GM19351 (cell line): ENCODE results near the gene LARGE1.
"Not testable (repeated sequence)": the region's sequence is repeated elsewhere in the genome, so short reads cannot be mapped to it uniquely, and the experiment has no call there.

Source experiments
- ATAC-seq: cut with Tn5 transposase; IDR thresholded peaks from one replicate; pipeline ENCODE4 v1.9.1; 2021; ENCODE audit warnings: mild to moderate bottlenecking, moderate library complexity; ENCODE audit not compliant: unreplicated experiment

Gene LARGE1

DNA sequence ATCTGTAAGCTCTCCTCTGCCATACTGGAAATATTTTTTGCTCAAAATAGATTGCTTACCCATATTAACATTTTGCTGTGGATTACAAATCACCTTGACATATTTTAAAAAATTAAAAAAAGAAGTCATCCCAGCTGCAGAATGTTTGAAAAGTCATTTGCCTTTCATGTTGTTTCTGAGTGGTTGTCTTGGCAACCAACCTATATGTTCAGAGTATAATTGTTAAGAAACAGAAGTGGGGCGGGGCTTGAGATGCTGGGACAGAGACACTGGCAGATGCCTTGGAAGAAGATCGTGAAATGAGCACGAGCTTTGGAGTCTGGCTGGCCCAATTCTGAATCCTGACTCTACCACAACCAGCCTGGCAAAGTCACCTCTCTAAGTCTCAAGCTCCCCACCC, 348.2 kb downstream of the LARGE1 start:
- ATAC-seq = no peak

DNA sequence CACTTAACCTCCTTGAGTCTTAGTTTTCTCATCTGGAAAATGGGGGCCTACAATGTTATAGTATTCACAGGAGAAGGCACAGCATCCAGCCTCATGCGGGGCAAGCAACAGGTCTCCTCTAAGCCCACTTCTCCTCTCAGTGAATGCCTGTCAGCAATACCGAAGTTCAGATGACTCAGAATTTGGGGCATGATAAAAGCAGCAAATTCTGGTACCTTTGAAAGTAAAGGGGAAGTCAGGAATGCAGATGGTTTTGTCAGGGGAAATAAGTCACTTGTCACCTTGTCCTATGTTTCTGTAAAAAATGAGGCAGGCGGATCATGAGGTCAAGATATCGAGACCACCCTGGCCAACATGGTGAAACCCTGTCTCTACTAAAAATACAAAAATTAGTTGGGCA, 350.2 kb downstream of the LARGE1 start:
- no peak for ATAC-seq

DNA sequence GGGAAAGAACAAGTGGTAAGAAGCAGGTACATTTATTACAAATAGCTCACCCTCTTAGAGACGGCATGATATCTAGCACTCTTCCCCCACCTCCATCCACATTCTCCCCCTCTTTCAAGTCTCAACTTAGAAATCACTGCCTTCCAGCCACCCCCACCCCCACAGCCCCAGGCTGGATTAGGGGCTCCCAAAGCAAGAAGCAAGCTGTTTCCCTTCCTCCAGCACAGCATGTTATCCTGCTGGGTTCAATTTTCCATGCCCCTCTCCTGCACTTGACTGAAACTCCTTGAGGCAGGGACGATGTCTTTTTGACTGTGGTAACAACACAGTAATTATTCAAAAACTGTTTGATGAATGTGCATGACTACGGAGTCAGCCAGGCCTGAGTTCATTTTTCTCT, 350.7 kb downstream of the LARGE1 start:
- no peak for ATAC-seq

DNA sequence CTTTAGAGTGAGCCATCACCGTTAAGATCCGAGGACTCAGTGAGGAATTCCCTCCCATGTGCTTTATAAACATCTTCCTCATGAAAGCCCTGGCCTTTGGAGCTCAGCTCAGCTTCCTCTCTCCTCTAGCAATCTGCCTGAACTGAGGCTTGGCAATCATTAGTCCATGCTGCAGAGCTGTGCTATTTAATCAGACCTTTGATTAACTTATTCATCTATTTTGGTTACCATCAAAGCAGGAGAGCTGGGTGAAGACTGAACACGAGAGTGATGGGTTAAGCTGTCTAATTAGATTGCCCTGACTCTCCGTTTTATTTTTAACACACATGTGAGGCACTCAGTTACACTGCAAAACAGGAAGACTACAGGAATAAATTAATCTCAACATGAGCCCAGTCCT, 351.3 kb downstream of the LARGE1 start:
- ATAC-seq = no peak

DNA sequence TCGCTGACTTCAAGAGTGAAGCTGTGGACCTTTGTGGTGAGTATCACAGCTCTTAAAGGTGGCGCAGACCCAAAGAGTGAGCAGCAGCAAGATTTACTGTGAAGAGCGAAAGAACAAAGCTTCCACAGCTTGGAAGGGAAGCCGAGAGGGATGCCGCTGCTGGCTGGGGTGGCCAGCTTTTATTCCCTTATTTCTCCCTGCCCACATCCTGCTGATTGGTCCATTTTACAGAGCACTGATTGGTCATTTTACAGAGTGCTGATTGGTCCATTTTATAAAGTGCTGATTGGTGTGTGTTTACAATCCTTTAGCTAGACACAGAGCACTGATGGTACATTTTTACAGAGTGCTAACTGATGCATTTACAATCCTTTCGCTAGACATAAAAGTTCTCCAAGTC, 353.8 kb downstream of the LARGE1 start:
- ATAC-seq = not testable (repeated sequence)

DNA sequence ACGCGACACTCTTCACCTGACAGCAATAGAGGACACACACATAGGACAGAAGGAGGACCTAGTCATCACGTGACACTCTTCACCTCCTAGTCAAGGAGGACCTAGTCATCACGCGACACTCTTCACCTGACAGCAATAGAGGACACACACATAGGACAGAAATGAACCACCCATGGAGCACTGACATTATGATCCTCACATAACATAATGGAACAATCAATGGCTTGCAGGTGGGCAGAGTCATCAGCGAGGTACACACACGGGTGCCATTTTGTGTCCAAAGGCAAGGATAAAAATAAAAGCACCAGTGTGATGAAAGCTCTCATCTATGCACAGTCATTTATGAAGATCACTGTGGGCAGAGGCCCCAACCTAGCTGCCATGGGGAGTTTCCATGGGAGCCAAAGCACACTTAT, 354.7 kb downstream of the LARGE1 start:
- peak; percentile 51 for ATAC-seq

DNA sequence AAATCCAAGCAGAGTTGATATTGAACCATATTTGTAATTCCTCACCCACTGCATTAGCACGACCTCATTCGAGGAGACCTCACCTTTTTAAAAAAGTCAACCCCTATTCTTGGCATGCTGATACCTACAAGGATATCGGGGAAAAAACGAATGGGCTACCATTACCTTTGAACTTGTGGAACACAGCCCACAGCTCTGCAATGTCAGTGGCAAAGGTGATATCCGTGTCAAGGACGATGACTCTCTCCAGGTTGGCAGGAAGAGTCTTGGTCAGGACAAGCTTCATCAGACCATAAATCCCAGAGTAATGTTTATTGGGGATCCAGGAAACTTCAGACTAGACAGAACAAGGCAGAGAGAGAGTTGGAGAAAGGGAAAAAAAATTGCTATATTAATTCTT, 355.6 kb downstream of the LARGE1 start:
- no peak for ATAC-seq

DNA sequence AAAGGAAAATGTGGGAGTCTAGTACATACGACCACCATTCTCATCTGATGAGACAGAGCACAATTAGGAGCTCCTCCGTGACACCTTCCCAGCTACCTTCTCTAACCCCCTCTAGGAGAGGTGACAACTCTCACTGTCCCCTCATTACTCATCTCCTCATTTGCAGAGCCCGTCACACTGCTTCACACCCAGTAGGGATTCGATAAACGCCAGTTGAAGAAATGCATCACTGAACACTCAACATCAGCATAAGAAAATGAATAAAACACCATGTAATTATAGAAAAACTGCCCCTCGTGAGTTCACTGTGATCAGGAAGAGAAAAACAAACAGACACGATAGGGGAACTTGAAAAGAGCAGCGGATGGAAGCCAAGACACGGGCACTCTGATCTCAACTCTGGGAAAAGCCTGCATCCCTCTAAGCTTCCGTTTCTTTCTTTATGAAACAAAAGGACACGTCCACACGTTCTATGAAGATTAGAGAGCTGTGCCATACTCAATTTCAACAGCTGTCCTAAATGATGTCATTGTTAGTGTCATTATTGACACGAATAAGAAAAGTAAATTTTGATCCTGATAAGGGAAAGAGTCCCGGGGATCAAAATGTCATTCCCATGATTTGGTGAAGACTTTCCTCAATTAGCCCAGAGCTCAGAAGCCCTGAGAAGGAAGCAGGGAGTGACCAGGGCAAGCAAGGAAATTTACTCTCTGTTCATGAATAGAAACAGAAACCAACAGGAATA, 356.9 kb downstream of the LARGE1 start:
- no peak for ATAC-seq

DNA sequence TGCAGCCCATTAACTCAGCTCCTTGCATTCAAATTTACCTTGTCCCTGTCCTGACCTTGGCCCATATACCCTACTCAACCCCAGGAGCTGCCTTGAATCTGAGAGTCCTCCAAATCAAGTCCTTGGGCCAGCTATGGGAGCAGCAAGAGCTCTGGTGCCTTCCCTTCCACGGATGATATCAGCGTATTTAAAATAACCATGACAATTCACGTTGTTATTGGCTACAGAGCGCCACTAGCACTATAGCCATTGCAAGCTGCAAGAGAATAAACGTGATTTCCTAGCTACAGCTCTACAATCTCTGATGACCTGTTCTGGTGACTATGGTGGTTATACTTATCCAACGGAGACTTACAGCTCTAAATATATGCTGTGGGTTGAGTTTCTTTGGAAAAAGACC, 357.8 kb downstream of the LARGE1 start:
- ATAC-seq = no peak

DNA sequence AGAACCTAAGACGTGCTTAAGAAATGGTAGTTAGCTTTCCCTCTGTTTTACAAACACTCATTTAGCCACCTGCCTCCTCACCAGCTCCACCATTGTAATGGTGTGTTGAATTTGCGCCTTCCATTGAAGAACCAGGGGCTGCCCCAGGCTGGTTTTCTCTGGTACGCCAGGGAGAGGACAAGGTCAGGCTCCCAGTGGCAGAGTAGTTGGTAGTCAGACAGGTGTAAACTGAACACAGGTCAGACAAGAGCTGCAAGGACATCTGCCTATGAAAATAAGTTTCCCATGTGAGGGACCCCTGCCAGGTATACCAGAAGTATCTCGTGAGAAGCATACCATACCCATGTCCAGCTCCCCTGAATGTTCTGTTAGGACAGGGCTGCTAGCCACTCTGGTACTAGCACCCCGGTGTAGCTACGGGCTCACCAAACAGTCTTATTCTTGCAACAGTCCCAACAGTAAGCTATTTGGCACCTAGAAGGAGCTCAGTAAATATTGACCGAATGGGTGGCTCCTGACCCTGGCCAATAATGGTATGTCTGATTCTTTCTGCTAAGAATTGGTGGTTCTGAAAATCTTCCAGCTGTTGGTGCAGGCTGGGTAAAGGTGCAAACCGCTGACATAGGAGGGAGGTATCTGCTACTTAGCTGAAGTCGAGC, 359.0 kb downstream of the LARGE1 start:
- no peak for ATAC-seq

DNA sequence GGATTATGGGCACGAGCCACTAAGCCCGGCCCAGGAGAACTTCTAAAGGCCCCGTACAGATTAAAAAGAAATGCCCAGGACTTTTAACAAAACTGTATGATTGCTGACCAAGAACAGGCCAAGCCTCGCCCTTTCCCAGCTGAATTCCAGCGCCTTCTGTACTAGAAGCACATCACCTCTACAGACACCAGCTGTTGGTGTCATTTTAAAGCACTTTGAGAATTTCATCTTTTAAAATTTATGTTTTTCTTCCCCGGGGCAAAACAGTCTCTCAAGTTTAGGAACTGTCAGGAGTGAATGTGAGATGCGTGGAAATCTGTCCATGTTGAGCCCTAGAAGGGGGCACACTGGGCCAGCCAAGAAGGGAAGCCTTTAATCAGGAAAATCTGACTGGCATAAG, 362.4 kb downstream of the LARGE1 start:
- ATAC-seq = no peak

DNA sequence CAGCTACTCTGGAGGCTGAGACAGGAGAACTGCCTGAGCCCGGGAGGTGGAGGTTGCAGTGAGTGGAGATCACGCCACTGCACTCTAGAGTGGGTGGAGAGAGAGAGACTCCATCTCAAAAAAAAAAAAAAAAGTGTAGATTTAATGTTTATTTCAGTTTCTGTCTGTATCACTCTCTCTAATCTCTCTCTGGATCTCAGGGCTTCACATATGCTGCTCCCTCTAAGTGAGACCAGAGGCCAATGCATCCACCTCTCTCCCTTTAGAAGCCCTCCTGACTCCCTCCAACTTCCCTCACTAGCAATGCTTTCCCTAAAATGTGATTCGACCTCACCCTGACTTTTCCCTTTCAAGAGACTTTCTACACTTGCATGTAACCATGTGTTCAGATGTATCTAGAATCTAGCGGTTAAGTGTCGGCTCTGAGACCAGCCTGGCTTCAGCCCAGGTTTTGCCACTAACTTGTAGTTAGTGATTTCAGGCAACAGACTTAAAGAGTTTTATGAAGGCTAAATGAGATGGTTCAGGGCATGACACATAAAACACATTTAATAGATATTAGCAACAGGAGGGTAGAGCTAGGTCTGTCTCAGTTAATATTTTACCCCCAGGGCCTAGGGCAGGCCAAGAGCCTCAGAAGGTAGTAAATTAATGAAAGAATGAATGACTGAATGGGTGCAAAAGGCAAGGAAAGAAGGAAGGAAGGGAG, 364.3 kb downstream of the LARGE1 start:
- no peak for ATAC-seq

DNA sequence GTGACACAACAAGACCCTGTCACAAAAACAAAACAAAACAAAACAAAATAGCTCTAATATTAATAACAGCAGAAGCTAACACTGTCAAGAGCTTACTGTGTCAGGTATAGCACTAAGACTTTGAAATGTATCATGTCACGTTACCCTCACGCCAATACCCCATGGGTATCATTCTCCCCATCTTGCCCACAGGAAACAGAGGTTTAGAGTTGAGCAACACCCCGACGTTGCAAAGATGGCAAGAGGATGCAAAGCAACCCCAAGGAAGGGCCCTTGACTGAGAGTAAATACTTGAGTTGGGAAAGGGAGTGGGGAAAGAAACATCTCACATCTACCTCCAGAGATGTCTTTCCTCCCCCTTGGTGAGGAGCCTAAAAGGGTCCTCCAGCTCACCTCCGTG, 366.8 kb downstream of the LARGE1 start:
- no peak for ATAC-seq

DNA sequence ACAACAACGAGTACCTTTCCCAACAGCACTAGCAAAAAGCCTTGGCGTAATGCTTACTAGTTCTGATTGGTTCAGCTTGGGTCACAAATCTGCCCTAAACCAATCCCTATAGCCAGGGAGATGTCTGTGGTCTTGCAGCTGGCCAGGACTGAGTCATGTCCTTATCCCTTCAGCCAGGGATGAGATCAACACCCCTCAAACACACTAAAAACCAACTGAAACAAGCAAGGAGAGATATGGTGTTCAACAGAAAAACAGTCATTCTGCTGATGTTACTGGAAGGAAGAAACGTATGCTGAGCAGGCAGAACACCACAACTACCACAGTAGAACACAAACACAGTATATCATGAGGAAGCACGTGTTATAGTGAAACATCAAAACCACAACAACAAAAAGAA, 375.6 kb downstream of the LARGE1 start:
- no peak for ATAC-seq

DNA sequence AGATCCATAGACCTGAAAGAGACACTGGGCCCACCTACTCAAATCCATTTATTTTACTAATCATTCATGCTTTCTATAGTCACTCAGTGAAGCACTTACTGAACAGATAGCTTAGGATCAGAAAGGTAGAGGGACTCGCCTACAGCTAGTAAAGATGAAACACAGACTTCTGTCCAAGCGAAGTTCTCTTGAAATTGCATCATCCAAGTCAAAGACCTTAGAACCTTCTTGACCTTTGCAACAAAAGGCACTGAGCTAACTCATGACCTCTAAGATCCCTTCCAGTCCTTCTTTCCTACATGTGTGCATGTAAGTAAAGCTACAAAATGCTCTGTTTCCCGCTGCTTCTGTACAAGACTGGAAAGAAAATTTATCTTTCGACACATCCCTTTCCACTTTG, 377.6 kb downstream of the LARGE1 start:
- no peak for ATAC-seq

DNA sequence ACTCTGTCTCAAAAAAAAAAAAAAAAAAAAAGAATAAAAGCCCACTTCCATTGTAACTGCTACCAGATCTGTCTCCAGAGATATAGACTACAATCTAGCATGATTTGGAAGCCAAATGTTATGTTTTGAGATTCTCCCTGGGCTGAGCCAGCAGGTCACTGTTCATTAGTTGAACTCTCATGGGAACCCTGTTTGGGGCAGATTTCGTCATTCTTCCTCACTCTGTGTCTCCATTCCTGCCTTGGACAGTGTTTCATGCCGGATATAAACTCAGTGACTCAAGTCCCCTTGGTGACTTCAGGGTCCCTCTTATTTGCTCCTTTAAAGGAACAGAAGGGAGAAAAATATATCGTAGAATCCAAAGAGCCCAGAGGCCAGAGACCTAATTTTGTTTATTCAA, 378.1 kb downstream of the LARGE1 start:
- ATAC-seq = no peak

DNA sequence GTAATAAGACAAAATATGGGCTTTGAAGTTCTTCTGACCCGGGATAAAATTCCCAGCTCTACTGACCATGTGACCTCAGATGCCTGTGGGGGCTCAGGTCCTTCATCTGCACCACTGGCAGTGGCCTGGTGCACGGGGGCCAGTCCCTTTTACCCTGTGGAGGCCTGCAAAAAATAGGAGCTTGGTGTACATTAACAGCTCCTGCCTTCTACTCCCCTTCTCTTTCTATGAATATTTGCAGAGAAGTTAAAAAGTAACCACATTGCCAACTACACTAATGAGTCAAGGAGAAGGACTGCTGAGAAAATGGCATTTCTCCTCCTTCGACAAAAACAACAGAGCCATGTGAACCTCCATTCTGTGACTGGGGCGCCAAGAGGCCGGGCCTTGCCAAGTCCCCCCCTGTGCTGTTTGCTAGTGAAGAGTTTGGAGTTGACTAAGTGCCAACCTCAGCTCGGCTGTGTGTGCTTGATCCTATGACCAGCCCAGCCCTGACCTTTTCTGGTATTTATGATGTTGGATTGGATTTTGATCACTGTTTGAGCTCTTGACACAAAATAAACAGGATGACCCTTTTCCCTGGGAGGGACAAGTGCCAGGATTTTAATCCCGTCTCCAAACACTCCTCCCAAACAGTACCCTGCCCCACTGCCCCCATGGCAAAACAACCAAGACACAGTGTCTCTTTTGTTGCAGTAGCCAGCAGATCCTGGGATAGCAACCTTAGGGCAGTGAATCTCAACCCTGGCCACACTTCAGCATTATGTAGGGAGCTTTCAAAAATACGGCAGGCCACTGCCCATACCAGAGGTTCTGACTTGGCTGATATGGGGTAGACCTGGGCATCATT, 380.1 kb downstream of the LARGE1 start:
- ATAC-seq = no peak

DNA sequence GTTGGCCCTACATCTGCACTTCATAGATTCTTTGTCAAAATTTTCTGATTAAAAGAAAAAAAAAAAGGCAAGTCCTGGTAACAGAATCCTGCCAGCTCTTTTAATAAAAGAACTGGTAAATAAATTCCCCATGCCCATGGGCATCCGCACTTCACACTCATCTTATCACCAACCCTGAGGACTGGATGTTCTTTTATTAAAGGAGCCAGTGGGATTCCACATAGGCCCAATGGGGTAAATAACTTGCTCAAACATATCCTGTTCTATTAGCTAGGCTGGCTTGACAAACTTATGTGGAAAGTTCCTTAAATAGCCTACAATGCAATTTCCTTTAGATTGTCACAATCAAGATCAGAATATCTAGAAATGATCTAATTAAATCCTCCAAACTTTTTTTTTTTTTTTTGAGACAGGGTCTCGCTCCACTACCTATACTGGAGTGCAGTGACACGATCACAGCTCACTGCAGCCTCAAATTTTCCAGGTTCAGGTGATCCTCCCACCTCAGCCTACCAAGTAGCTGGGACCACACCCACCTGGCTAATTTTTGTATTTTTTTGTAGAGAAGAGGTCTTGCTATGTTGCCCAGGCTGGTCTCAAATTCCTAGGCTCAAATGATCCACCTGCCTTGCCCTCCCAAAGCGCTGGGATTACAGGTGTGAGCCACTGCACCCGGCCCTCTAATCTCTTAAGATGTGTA, 380.9 kb downstream of the LARGE1 start:
- no peak for ATAC-seq

DNA sequence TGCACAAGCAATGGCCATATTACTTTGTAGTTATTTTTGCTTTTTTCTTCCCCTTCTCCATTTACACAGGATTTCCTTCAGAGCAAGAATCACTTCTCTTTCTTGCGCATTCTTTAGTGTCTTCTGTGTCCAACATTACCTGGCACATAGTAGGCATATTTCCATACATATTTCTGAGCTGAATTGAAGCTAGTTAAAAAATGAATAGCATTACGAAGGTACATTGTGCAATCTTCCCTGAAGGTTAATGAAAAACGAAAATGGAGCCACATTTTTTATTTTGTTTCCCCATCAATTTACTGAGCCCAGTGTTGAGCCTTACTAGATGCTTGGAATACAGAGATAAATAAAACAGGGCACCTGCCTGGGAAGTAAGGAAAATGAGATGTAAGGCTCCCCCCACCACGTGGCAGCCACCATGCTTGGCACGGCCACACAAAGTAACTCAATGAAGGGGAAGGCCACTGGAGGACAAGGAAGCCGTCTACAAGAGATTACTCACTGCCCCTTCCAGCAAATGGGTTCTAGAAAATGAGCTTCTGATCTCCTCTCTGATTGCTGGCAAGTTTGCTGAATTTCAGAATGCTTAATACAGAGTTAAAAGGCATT, 381.9 kb downstream of the LARGE1 start:
- ATAC-seq = no peak

DNA sequence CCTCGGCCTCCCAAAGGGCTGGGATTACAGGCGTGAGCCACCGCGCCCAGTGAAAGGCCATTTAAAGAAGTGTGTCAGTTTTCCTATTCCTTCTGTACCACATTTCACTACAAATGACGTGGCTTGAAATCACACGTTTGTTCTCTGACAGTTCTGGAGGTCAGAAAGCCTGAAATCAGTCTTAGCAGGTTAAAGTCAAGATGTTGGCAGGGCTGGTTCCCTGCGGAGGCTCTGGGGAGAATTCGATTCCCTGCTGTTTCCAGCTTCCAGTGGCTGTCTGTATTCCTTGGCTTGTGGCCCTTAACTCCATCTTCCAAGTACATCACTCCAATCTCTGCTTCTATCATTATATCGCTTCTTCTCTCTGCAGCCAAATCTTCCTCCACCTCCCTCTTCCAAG, 383.2 kb downstream of the LARGE1 start:
- no peak for ATAC-seq
